Ectodermal cell (in vitro differentiated cells): ENCODE data around the gene CACNA2D3.

Experiments used
- H3K27ac ChIP-seq: 2 replicates; pipeline ENCODE4 v1.7.0; 2013; ENCODE audit warnings: mild to moderate bottlenecking, low read depth, low read length; ENCODE audit not compliant: insufficient read depth, poor library complexity, severe bottlenecking
- H3K27me3 ChIP-seq: 2 replicates; pipeline ENCODE4 v1.7.0; 2013; ENCODE audit warnings: mild to moderate bottlenecking, low read length; ENCODE audit not compliant: insufficient read depth, control insufficient read depth, poor library complexity, severe bottlenecking
- H3K36me3 ChIP-seq: one replicate; pipeline ENCODE4 v1.7.0; 2013; ENCODE audit warnings: low read length; ENCODE audit not compliant: control insufficient read depth, insufficient read depth
- H3K4me1 ChIP-seq: one replicate; pipeline ENCODE4 v1.7.0; 2013; ENCODE audit warnings: low read length; ENCODE audit not compliant: control insufficient read depth, insufficient read depth
- H3K4me3 ChIP-seq: 2 replicates; pipeline ENCODE4 v1.7.0; 2013; ENCODE audit warnings: low read depth, low read length, control low read depth; ENCODE audit not compliant: insufficient read depth
- H3K9me3 ChIP-seq: 2 replicates; pipeline ENCODE4 v1.7.0; 2013; ENCODE audit warnings: mild to moderate bottlenecking, low read length, moderate library complexity; ENCODE audit not compliant: control insufficient read depth
- WGBS, 2 experiments: methylation state at CpG; one replicate each; pipeline ENCODE4 v1.1.7; 2013; ENCODE audit warnings: missing lambda C conversion rate in 2 of 2; 5-methylcytosine and 5-hydroxymethylcytosine counted together

The CACNA2D3 gene

GRCh38 chr3:54914180-54914579 lies 791.8 kb downstream of the CACNA2D3 start:
- no peaks in the 10 kb centered on the region for H3K36me3 ChIP-seq

GRCh38 chr3:54915181-54915580 lies 792.8 kb downstream of the CACNA2D3 start:
- Histone ChIP-seq H3K27me3 (no peaks in the 10 kb centered on the region), H3K4me3 (no peak overlapping the region), H3K36me3 (no peaks in the 10 kb centered on the region), H3K9me3 (no peaks in the 10 kb centered on the region), H3K4me1 (no peaks in the 10 kb centered on the region), H3K27ac (no peak overlapping the region)
- WGBS, 2 experiments: 69 to 70% methylated on average over 4 of the region's 4 CpGs

More at GRCh38 chr3:54914180-54914579, 791.8 kb downstream of the CACNA2D3 start:
- Histone ChIP-seq H3K4me1 (no peaks in the 10 kb centered on the region), H3K4me3 (no peak overlapping the region), H3K9me3 (no peaks in the 10 kb centered on the region), H3K27ac (no peak overlapping the region), H3K27me3 (no peaks in the 10 kb centered on the region)
- WGBS, 2 experiments: 79 to 90% methylated on average over 1 to 2 of the region's 2 CpGs

GRCh38 chr3:54915976-54916375 lies 793.6 kb downstream of the CACNA2D3 start:
- no peaks in the 10 kb centered on the region for H3K27me3 ChIP-seq
- WGBS, 2 experiments: 95 to 96% methylated on average over 8 of the region's 8 CpGs
- no peak overlapping the region for H3K4me3 ChIP-seq
- no peak overlapping the region for H3K27ac ChIP-seq
- H3K36me3 ChIP-seq: no peaks in the 10 kb centered on the region
- H3K4me1 ChIP-seq: no peaks in the 10 kb centered on the region
- H3K9me3 ChIP-seq: no peaks in the 10 kb centered on the region

- no peaks in the 10 kb centered on the region for H3K4me1 ChIP-seq
- no peaks in the 10 kb centered on the region for H3K27me3 ChIP-seq
- H3K4me3 ChIP-seq: no peak overlapping the region
- H3K9me3 ChIP-seq: no peaks in the 10 kb centered on the region
- no peak overlapping the region for H3K27ac ChIP-seq
- H3K36me3 ChIP-seq: no peaks in the 10 kb centered on the region
Measured at GRCh38 chr3:54916732-54917131, 794.4 kb downstream of the CACNA2D3 start.

GRCh38 chr3:54917174-54917573 lies 794.8 kb downstream of the CACNA2D3 start:
- Histone ChIP-seq H3K27me3 (no peaks in the 10 kb centered on the region), H3K36me3 (no peaks in the 10 kb centered on the region), H3K9me3 (no peaks in the 10 kb centered on the region), H3K4me3 (no peak overlapping the region), H3K4me1 (no peaks in the 10 kb centered on the region), H3K27ac (no peak overlapping the region)
- 90 to 93% methylated on average over 2 of the region's 2 CpGs for WGBS, 2 experiments

GRCh38 chr3:54917862-54918261 lies 795.5 kb downstream of the CACNA2D3 start:
- no peak overlapping the region for H3K27ac ChIP-seq
- H3K4me3 ChIP-seq: no peak overlapping the region
- H3K4me1 ChIP-seq: no peaks in the 10 kb centered on the region
- no peaks in the 10 kb centered on the region for H3K9me3 ChIP-seq
- no peaks in the 10 kb centered on the region for H3K27me3 ChIP-seq
- WGBS, 2 experiments: 79 to 86% methylated on average over 4 of the region's 4 CpGs
- H3K36me3 ChIP-seq: no peaks in the 10 kb centered on the region

- Histone ChIP-seq H3K27ac (no peak overlapping the region), H3K4me1 (no peaks in the 10 kb centered on the region), H3K36me3 (no peaks in the 10 kb centered on the region), H3K4me3 (no peak overlapping the region), H3K9me3 (no peaks in the 10 kb centered on the region), H3K27me3 (no peaks in the 10 kb centered on the region)
- 94 to 95% methylated on average over 12 of the region's 12 CpGs for whole genome bisulfite sequencing, 2 experiments
Measured at GRCh38 chr3:54918516-54918915, 796.2 kb downstream of the CACNA2D3 start.

- H3K27me3 ChIP-seq: no peaks in the 10 kb centered on the region
- H3K36me3 ChIP-seq: no peaks in the 10 kb centered on the region
- no peaks in the 10 kb centered on the region for H3K9me3 ChIP-seq
- no peak within 1 kb of the TSS for H3K4me3 ChIP-seq
- WGBS, 2 experiments: 85 to 90% methylated on average over 13 to 14 of the region's 14 CpGs
- H3K4me1 ChIP-seq: peaks cover 16% of the 10 kb centered on the region
- H3K27ac ChIP-seq: peak within 1 kb of the TSS; percentile 67
Measured at GRCh38 chr3:54928046-54928770, 805.9 kb downstream of the CACNA2D3 start, which contains the start of gene LRTM1. Gene LRTM1 (minus strand): TSS chr3:54928059. CDS start chr3:54927911, 148 bp downstream.

GRCh38 chr3:54931182-54931581 lies 808.8 kb downstream of the CACNA2D3 start:
- H3K27me3 ChIP-seq: no peaks in the 10 kb centered on the region
- no peaks in the 10 kb centered on the region for H3K9me3 ChIP-seq
- H3K36me3 ChIP-seq: no peaks in the 10 kb centered on the region
- no peak overlapping the region for H3K27ac ChIP-seq
- 45 to 59% methylated on average over 4 of the region's 4 CpGs for WGBS, 2 experiments
- peaks cover 16% of the 10 kb centered on the region for H3K4me1 ChIP-seq
- H3K4me3 ChIP-seq: no peak overlapping the region

- 90 to 94% methylated on average over 4 of the region's 4 CpGs for WGBS, 2 experiments
- no peaks in the 10 kb centered on the region for H3K9me3 ChIP-seq
- no peaks in the 10 kb centered on the region for H3K36me3 ChIP-seq
- H3K4me3 ChIP-seq: no peak overlapping the region
- no peaks in the 10 kb centered on the region for H3K27me3 ChIP-seq
- peaks cover 16% of the 10 kb centered on the region for H3K4me1 ChIP-seq
- no peak overlapping the region for H3K27ac ChIP-seq
Measured at GRCh38 chr3:54932606-54933005, 810.3 kb downstream of the CACNA2D3 start.
